Hepatocyte (in vitro differentiated cells): ENCODE results near the gene NTRK3.

Experiments
- EZH2 ChIP-seq: fragments of 200-600 bp; sonication (generic); IDR thresholded peaks from 2 replicates; pipeline ENCODE4 v1.6.1; 2016; ENCODE audit warnings: antibody characterized with exemption, mild to moderate bottlenecking, borderline replicate concordance
- EZH2phosphoT487 ChIP-seq: fragments of 200-600 bp; sonication (generic); IDR thresholded peaks from one replicate; pipeline ENCODE4 v1.6.1; 2018; ENCODE audit warnings: antibody characterized with exemption, mild to moderate bottlenecking, low read depth, moderate library complexity; ENCODE audit not compliant: unreplicated experiment, severe bottlenecking
- TF ChIP-seq, protein P1 (sequence below): fragments of 200-600 bp; sonication (generic); IDR thresholded peaks from 2 replicates; pipeline ENCODE4 v1.5.1; 2016; ENCODE audit warnings: antibody characterized with exemption, mild to moderate bottlenecking; ENCODE audit not compliant: poor library complexity

- TF ChIP-seq, protein P1, sequence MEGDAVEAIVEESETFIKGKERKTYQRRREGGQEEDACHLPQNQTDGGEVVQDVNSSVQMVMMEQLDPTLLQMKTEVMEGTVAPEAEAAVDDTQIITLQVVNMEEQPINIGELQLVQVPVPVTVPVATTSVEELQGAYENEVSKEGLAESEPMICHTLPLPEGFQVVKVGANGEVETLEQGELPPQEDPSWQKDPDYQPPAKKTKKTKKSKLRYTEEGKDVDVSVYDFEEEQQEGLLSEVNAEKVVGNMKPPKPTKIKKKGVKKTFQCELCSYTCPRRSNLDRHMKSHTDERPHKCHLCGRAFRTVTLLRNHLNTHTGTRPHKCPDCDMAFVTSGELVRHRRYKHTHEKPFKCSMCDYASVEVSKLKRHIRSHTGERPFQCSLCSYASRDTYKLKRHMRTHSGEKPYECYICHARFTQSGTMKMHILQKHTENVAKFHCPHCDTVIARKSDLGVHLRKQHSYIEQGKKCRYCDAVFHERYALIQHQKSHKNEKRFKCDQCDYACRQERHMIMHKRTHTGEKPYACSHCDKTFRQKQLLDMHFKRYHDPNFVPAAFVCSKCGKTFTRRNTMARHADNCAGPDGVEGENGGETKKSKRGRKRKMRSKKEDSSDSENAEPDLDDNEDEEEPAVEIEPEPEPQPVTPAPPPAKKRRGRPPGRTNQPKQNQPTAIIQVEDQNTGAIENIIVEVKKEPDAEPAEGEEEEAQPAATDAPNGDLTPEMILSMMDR = no peak
- TF ChIP-seq EZH2phosphoT487 (no peak), EZH2 (no peak)
Observed at GRCh38 chr15:88179562-88179961, 77.0 kb downstream of the NTRK3 start.
